Osteoblast (primary cell): ENCODE data around the gene CHST11. TPM values are rescaled to one million over a fixed set of nuclear protein-coding genes. Genes with fewer than 3 reads are reported as not detected.

Source experiments
- DNase-seq: peaks from one replicate; pipeline ENCODE4 v3.0.0; 2011; ENCODE audit warnings: low spot score, mixed read lengths; ENCODE audit not compliant: insufficient read length; ENCODE audit errors: missing footprints
- H2AFZ ChIP-seq: 2 replicates; pipeline ENCODE4 v1.6.0; 2011; ENCODE audit warnings: mild to moderate bottlenecking, low read length
- H3K27ac ChIP-seq: 2 replicates; pipeline ENCODE4 v1.5.1; 2011; ENCODE audit warnings: mild to moderate bottlenecking, low read depth, low read length, moderate library complexity
- H3K27me3 ChIP-seq: 2 replicates; pipeline ENCODE4 v1.6.0; 2012; ENCODE audit warnings: mild to moderate bottlenecking, control low read depth, inconsistent platforms, low read length, moderate library complexity; ENCODE audit not compliant: insufficient read depth
- H3K36me3 ChIP-seq: 2 replicates; pipeline ENCODE4 v1.5.1; 2011; ENCODE audit warnings: mild to moderate bottlenecking, low read length, control low read depth, moderate library complexity; ENCODE audit not compliant: insufficient read depth
- H3K4me1 ChIP-seq: 2 replicates; pipeline ENCODE4 v1.5.1; 2011; ENCODE audit warnings: mild to moderate bottlenecking, low read length, control low read depth, moderate library complexity; ENCODE audit not compliant: insufficient read depth
- H3K4me2 ChIP-seq: 2 replicates; pipeline ENCODE4 v1.6.0; 2011; ENCODE audit warnings: mild to moderate bottlenecking, low read length; ENCODE audit not compliant: insufficient read depth
- H3K4me3 ChIP-seq: fragments of 200-600 bp; sonication (generic); 3 replicates; pipeline ENCODE4 v1.5.1; 2012; ENCODE audit warnings: mild to moderate bottlenecking, low read length, inconsistent platforms; ENCODE audit not compliant: insufficient read depth
- H3K79me2 ChIP-seq: 2 replicates; pipeline ENCODE4 v1.6.0; 2012; ENCODE audit warnings: mild to moderate bottlenecking, low read length, control low read depth, inconsistent platforms; ENCODE audit not compliant: insufficient read depth
- H3K9me3 ChIP-seq: 2 replicates; pipeline ENCODE4 v1.5.1; 2011; ENCODE audit warnings: low read depth, low read length, control low read depth
- H4K20me1 ChIP-seq: 2 replicates; pipeline ENCODE4 v1.6.0; 2012; ENCODE audit warnings: mild to moderate bottlenecking, low read length, control low read depth; ENCODE audit not compliant: insufficient read depth
- CTCF ChIP-seq: IDR thresholded peaks from 2 replicates; pipeline ENCODE4 v1.5.1; 2011; ENCODE audit warnings: mild to moderate bottlenecking, low read depth, low read length, moderate library complexity; ENCODE audit errors: extremely low read depth
- total RNA-seq: library from RNA; depleted of rRNA; stranded (reverse); fragments of >200 nt; gene quantifications from 2 replicates; pipeline ENCODE4 v1.2.3, GENCODE V29; 2012

Gene CHST11
- total RNA-seq, 1 donor = 24.6 TPM

DNA sequence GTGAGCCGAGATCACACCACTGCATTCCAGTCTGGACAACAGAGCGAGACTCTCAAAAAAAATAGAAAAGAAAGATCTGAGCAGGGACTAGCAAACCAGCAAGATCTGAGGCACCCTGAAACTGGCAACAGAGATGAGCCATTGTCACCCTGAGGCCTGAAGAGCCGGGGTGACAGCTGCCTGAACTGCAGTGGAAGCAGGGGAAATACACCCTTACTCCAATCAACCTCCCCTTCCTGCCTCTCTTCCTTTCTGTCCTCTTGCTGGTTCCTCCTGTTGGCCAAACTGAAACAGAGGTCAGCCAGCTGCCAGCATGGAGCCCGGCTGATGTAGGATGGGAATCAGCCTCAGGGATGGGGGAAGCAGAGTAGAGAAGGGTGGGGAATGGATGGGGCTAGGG, 192.0 kb downstream of the CHST11 start:
- Histone ChIP-seq H3K27ac (no peak overlapping the region), H3K9me3 (no peaks in the 10 kb centered on the region), H3K4me1 (no peaks in the 10 kb centered on the region), H2AFZ (no peak overlapping the region), H3K4me3 (no peak overlapping the region), H4K20me1 (peaks cover 19% of the 10 kb centered on the region), H3K79me2 (peaks cover 5% of the 10 kb centered on the region), H3K36me3 (no peaks in the 10 kb centered on the region), H3K4me2 (no peak overlapping the region), H3K27me3 (no peaks in the 10 kb centered on the region)
- TF ChIP-seq CTCF = no peak
- no peak for DNase-seq

DNA sequence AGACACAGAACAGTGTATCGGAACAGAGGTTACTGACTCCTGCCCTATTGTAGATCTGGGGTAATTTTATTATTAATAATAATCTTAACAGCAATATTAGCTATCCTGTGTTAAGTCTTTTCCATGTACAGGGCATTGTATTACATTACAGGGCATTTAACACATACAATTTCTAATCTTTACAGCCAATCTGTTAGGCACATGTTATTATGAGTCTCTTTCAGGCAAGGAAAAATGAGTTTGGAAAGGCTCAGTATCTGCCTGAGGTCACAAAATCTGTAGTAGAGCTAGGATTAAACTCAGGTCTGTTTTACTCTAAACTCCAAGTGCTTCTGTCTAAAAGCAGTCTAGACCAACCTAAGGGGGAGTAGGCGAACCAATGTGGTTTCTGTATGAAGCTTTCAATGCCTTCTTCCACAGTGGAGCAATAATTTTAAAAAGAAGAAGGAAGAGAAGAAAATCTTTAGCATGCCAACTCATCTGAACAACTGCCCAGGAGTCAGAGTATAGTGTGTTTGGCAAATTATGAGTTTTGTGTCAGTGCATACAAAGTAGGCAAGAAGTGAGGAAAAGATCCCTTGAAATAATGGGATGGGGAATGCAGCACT, 192.6 kb downstream of the CHST11 start:
- no peak overlapping the region for H3K4me3 ChIP-seq
- H3K79me2 ChIP-seq = peaks cover 7% of the 10 kb centered on the region
- no peaks in the 10 kb centered on the region for H3K4me1 ChIP-seq
- H3K27me3 ChIP-seq = no peaks in the 10 kb centered on the region
- no peak overlapping the region for H2AFZ ChIP-seq
- no peak for DNase-seq
- TF ChIP-seq CTCF = no peak
- no peaks in the 10 kb centered on the region for H3K36me3 ChIP-seq
- no peak overlapping the region for H3K4me2 ChIP-seq
- no peaks in the 10 kb centered on the region for H3K9me3 ChIP-seq
- H4K20me1 ChIP-seq = peaks cover 15% of the 10 kb centered on the region
- no peak overlapping the region for H3K27ac ChIP-seq

GRCh38 chr12:104649921-104650320, 193.2 kb downstream of the CHST11 start:
- Histone ChIP-seq H4K20me1 (peaks cover 13% of the 10 kb centered on the region), H3K36me3 (no peaks in the 10 kb centered on the region), H3K27ac (no peak overlapping the region), H2AFZ (no peak overlapping the region), H3K4me1 (no peaks in the 10 kb centered on the region), H3K4me2 (no peak overlapping the region), H3K79me2 (peaks cover 7% of the 10 kb centered on the region), H3K9me3 (no peaks in the 10 kb centered on the region), H3K4me3 (no peak overlapping the region), H3K27me3 (no peaks in the 10 kb centered on the region)
- TF ChIP-seq CTCF = no peak
- no peak for DNase-seq

GRCh38 chr12:104650541-104650940, 193.8 kb downstream of the CHST11 start:
- no peak for TF ChIP-seq CTCF
- DNase-seq = no peak
- peaks cover 13% of the 10 kb centered on the region for H4K20me1 ChIP-seq
- peaks cover 7% of the 10 kb centered on the region for H3K79me2 ChIP-seq
- H3K4me3 ChIP-seq = no peak overlapping the region
- H3K27ac ChIP-seq = no peak overlapping the region
- no peak overlapping the region for H2AFZ ChIP-seq
- no peaks in the 10 kb centered on the region for H3K9me3 ChIP-seq
- H3K36me3 ChIP-seq = no peaks in the 10 kb centered on the region
- H3K27me3 ChIP-seq = no peaks in the 10 kb centered on the region
- no peaks in the 10 kb centered on the region for H3K4me1 ChIP-seq
- H3K4me2 ChIP-seq = no peak overlapping the region
